Liver (tissue), 9 donors: ENCODE measurements around the gene TMEM212. TPM values are rescaled to one million over a fixed set of nuclear protein-coding genes. Genes with fewer than 3 reads are reported as not detected.

Source experiments
- DNase-seq: peaks from one replicate; pipeline ENCODE4 v3.0.0-alpha.2; 2017; ENCODE audit warnings: low spot score
- H3K27ac ChIP-seq, 2 donors: one replicate each; pipeline ENCODE4 v1.7.0; 2013; ENCODE audit warnings: inconsistent platforms in 2 of 2, low read length in 2 of 2, control low read depth in 1 of 2, low read depth in 1 of 2, mild to moderate bottlenecking in 1 of 2
- H3K27me3 ChIP-seq, 4 donors: one replicate each; pipeline versions ENCODE4 v1.6.1 to v1.7.0; 2013; ENCODE audit warnings: low read length in 3 of 4, inconsistent platforms in 1 of 4, mild to moderate bottlenecking in 1 of 4, moderate library complexity in 1 of 4; ENCODE audit not compliant: control insufficient read depth in 4 of 4, insufficient read depth in 4 of 4
- H3K36me3 ChIP-seq, 4 donors: one replicate each; pipeline versions ENCODE4 v1.6.1 to v1.7.0; 2013; ENCODE audit warnings: low read length in 3 of 4, mild to moderate bottlenecking in 3 of 4, low read depth in 1 of 4, moderate library complexity in 1 of 4; ENCODE audit not compliant: control insufficient read depth in 4 of 4, insufficient read depth in 3 of 4
- H3K4me1 ChIP-seq, 4 donors: one replicate each; pipeline versions ENCODE4 v1.6.1 to v1.7.0; 2013; ENCODE audit warnings: low read length in 3 of 4, mild to moderate bottlenecking in 3 of 4, moderate library complexity in 1 of 4; ENCODE audit not compliant: control insufficient read depth in 4 of 4, insufficient read depth in 4 of 4
- H3K4me3 ChIP-seq, 3 donors: one replicate each; pipeline versions ENCODE4 v1.6.1 to v1.7.0; 2013; ENCODE audit warnings: low read length in 3 of 3, control low read depth in 1 of 3, low read depth in 1 of 3, mild to moderate bottlenecking in 1 of 3
- H3K9ac ChIP-seq, 2 donors: one replicate each; pipeline ENCODE4 v1.7.0; 2013; ENCODE audit warnings: low read length in 2 of 2, mild to moderate bottlenecking in 2 of 2, moderate library complexity in 2 of 2, control low read depth in 1 of 2, low read depth in 1 of 2
- H3K9me3 ChIP-seq, 4 donors: one replicate each; pipeline versions ENCODE4 v1.6.1 to v1.7.0; 2013; ENCODE audit warnings: low read length in 3 of 4; ENCODE audit not compliant: control insufficient read depth in 4 of 4
- ATF3 ChIP-seq: IDR thresholded peaks from 2 replicates; pipeline ENCODE4 v1.6.1; 2016; ENCODE audit warnings: antibody characterized with exemption
- CTCF ChIP-seq: fragments of 150-350 bp; IDR thresholded peaks from 2 replicates; pipeline ENCODE4 v1.5.1; 2017; ENCODE audit warnings: improper control_type of control experiment, low read depth, low read length; ENCODE audit not compliant: missing input control
- EGR1 ChIP-seq, 2 donors: IDR thresholded peaks; 2 replicates each; pipeline ENCODE4 v1.6.1; 2016 to 2018; ENCODE audit warnings: antibody characterized with exemption in 2 of 2, low read depth in 2 of 2
- FOXA1 ChIP-seq: IDR thresholded peaks from 2 replicates; pipeline ENCODE4 v1.6.1; 2016; ENCODE audit warnings: antibody characterized with exemption
- FOXA2 ChIP-seq: IDR thresholded peaks from 2 replicates; pipeline ENCODE4 v1.6.1; 2016; ENCODE audit warnings: antibody characterized with exemption
- GABPA ChIP-seq, 2 donors: IDR thresholded peaks in 1 of 2; conservative IDR thresholded peaks in 1 of 2; 2 replicates each; pipeline ENCODE4 v1.6.1; 2016; ENCODE audit warnings: antibody characterized with exemption in 2 of 2, mild to moderate bottlenecking in 1 of 2, moderate library complexity in 1 of 2
- HNF4A ChIP-seq, 2 donors: conservative IDR thresholded peaks; 2 replicates each; pipeline ENCODE4 v1.6.1; 2016; ENCODE audit warnings: antibody characterized with exemption in 2 of 2, mild to moderate bottlenecking in 2 of 2
- HNF4G ChIP-seq: IDR thresholded peaks from 2 replicates; pipeline ENCODE4 v1.6.1; 2016; ENCODE audit warnings: antibody characterized with exemption
- JUND ChIP-seq, 2 donors: IDR thresholded peaks; 2 replicates each; pipeline ENCODE4 v1.6.1; 2016; ENCODE audit warnings: antibody characterized with exemption in 2 of 2
- NR2F2 ChIP-seq: IDR thresholded peaks from 2 replicates; pipeline ENCODE4 v1.6.1; 2016; ENCODE audit warnings: antibody characterized with exemption
- RAD21 ChIP-seq, 2 donors: IDR thresholded peaks; 2 replicates each; pipeline ENCODE4 v1.6.1; 2016; ENCODE audit warnings: antibody characterized with exemption in 2 of 2, mild to moderate bottlenecking in 2 of 2
- REST ChIP-seq: IDR thresholded peaks from 2 replicates; pipeline ENCODE4 v1.6.1; 2016; ENCODE audit warnings: antibody characterized with exemption, mild to moderate bottlenecking
- RXRA ChIP-seq, 2 donors: IDR thresholded peaks; 2 replicates each; pipeline ENCODE4 v1.6.1; 2017 to 2018; ENCODE audit warnings: antibody characterized with exemption in 2 of 2, mild to moderate bottlenecking in 1 of 2
- SP1 ChIP-seq: IDR thresholded peaks from 2 replicates; pipeline ENCODE4 v1.6.1; 2018; ENCODE audit warnings: antibody characterized with exemption, mild to moderate bottlenecking
- TAF1 ChIP-seq: conservative IDR thresholded peaks from 2 replicates; pipeline ENCODE4 v1.6.1; 2016; ENCODE audit warnings: antibody characterized with exemption, mild to moderate bottlenecking
- YY1 ChIP-seq: IDR thresholded peaks from 2 replicates; pipeline ENCODE4 v1.6.1; 2016; ENCODE audit warnings: antibody characterized with exemption, mild to moderate bottlenecking
- ZBTB33 ChIP-seq: IDR thresholded peaks from 2 replicates; pipeline ENCODE4 v1.6.1; 2016; ENCODE audit warnings: antibody characterized with exemption
- WGBS: extraction: QIAGEN DNeasy Blood & Tissue Kit; methylation state at CpG from one replicate; pipeline ENCODE4 v1.1.7; 2013; 5-methylcytosine and 5-hydroxymethylcytosine counted together
- polyA plus RNA-seq, 2 donors: library from polyadenylated mRNA; stranded (reverse) in 1 of 2; unstranded in 1 of 2; fragments of 200-250 nt in 1 of 2; fragments of >200 nt in 1 of 2; fragmentation: Nextera tagmentation in 1 of 2; extraction: Ambion mirVana in 1 of 2; gene quantifications; one replicate each; pipeline versions ENCODE4 v1.2.1 to v1.2.3, GENCODE V29; 2013 to 2015
- total RNA-seq, 2 donors: library from RNA; depleted of rRNA; stranded (reverse); fragments of >200 nt; gene quantifications; one replicate each; pipeline ENCODE4 v1.2.3, GENCODE V29; 2014
- TF ChIP-seq, protein P1 (sequence below): IDR thresholded peaks from 2 replicates; pipeline ENCODE4 v1.6.1; 2016; ENCODE audit warnings: antibody characterized with exemption
- donor health status: healthy.
- donor health status: healthy.
- donor health status: healthy.
- donor health status: healthy.
- donor health status: healthy.

Gene TMEM212
- total and polyA plus RNA-seq, 4 donors: not detected

GRCh38 chr3:171871392-171872274 is 28.5 kb downstream of the TMEM212 start:
- 91% methylated on average over 8 of the region's 8 CpGs for WGBS

More at GRCh38 chr3:171871392-171872274, 28.5 kb downstream of the TMEM212 start:
- no peaks in the 10 kb centered on the region for H3K36me3 ChIP-seq
- no peak for TF ChIP-seq CTCF
- TF ChIP-seq, protein P1, sequence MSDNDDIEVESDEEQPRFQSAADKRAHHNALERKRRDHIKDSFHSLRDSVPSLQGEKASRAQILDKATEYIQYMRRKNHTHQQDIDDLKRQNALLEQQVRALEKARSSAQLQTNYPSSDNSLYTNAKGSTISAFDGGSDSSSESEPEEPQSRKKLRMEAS: no peak
- TF ChIP-seq REST: no peak
- TF ChIP-seq SP1: no peak
- no peak for TF ChIP-seq FOXA2
- TF ChIP-seq YY1: no peak
- no peak for TF ChIP-seq HNF4A (conservative IDR thresholded peaks at IDR 0.05)
- TF ChIP-seq GABPA (IDR thresholded peaks at IDR 0.05 in 1 of 2, conservative IDR thresholded peaks at IDR 0.05 in 1 of 2): no peak
- no peak for TF ChIP-seq ATF3
- no peak for TF ChIP-seq NR2F2
- TF ChIP-seq HNF4G: no peak
- TF ChIP-seq TAF1: no peak
- no peak for TF ChIP-seq ZBTB33
- TF ChIP-seq EGR1 (IDR thresholded peaks at IDR 0.05; ENCODE audit: low read depth in 2 of 2): no peak
- no peak for TF ChIP-seq RAD21 (IDR thresholded peaks at IDR 0.05)
- TF ChIP-seq FOXA1: no peak
- TF ChIP-seq RXRA (IDR thresholded peaks at IDR 0.05): no peak
- no peak for TF ChIP-seq JUND (IDR thresholded peaks at IDR 0.05)
- DNase-seq: no peak
- H3K4me3 ChIP-seq: no peak overlapping the region
- H3K27me3 ChIP-seq: no peaks in the 10 kb centered on the region
- no peak overlapping the region for H3K9ac ChIP-seq
- no peaks in the 10 kb centered on the region for H3K9me3 ChIP-seq
- H3K27ac ChIP-seq: no peak overlapping the region
- no peaks in the 10 kb centered on the region for H3K4me1 ChIP-seq
